H9 (cell line): ENCODE results near the gene SLC19A1. TPM values are rescaled to one million over a fixed set of nuclear protein-coding genes. Genes with fewer than 3 reads are reported as not detected.
A peak's percentile ranks its signal among the peaks of the same experiment; 100 is the strongest.

Source experiments
- DNase-seq: peaks from one replicate; pipeline ENCODE4 v3.0.0-alpha.2; 2017
- H2AFZ ChIP-seq: one replicate; pipeline ENCODE4 v1.6.1; 2013; ENCODE audit warnings: mild to moderate bottlenecking, low read length, control low read depth, moderate library complexity
- H2AK5ac ChIP-seq: 2 replicates; pipeline ENCODE4 v1.6.1; 2013; ENCODE audit warnings: low read length, control low read depth, mixed read lengths; ENCODE audit not compliant: insufficient read length
- H2BK120ac ChIP-seq: one replicate; pipeline ENCODE4 v1.6.1; 2013; ENCODE audit warnings: low read depth, mild to moderate bottlenecking, low read length, control low read depth, inconsistent platforms; ENCODE audit not compliant: poor library complexity, severe bottlenecking
- H2BK12ac ChIP-seq: 2 replicates; pipeline ENCODE4 v1.6.1; 2013; ENCODE audit warnings: low read length, control low read depth, mixed read lengths, low read depth; ENCODE audit not compliant: insufficient read length
- H2BK15ac ChIP-seq: 2 replicates; pipeline ENCODE4 v1.6.1; 2013; ENCODE audit warnings: low read depth, low read length, control low read depth
- H2BK20ac ChIP-seq: one replicate; pipeline ENCODE4 v1.6.1; 2013; ENCODE audit warnings: low read depth, mild to moderate bottlenecking, low read length, control low read depth, inconsistent platforms; ENCODE audit not compliant: poor library complexity, severe bottlenecking
- H2BK5ac ChIP-seq: 2 replicates; pipeline ENCODE4 v1.6.1; 2013; ENCODE audit warnings: low read length, control low read depth, mixed read lengths; ENCODE audit not compliant: insufficient read length
- H3K14ac ChIP-seq: 2 replicates; pipeline ENCODE4 v1.6.1; 2013; ENCODE audit warnings: low read length, control low read depth; ENCODE audit not compliant: insufficient read depth
- H3K18ac ChIP-seq: 2 replicates; pipeline ENCODE4 v1.6.1; 2013; ENCODE audit warnings: low read depth, mild to moderate bottlenecking, mixed read lengths, low read length, control low read depth; ENCODE audit not compliant: insufficient read length
- H3K23ac ChIP-seq: 2 replicates; pipeline ENCODE4 v1.6.1; 2013; ENCODE audit warnings: low read length, control low read depth, mixed read lengths, low read depth; ENCODE audit not compliant: insufficient read length
- H3K23me2 ChIP-seq: 2 replicates; pipeline ENCODE4 v1.6.1; 2013; ENCODE audit warnings: low read depth, mild to moderate bottlenecking, mixed read lengths, low read length, control low read depth; ENCODE audit not compliant: insufficient read length, poor library complexity, severe bottlenecking
- H3K27ac ChIP-seq: 2 replicates; pipeline ENCODE4 v1.5.1; 2013; ENCODE audit warnings: low read length, control low read depth, mixed read lengths, low read depth; ENCODE audit not compliant: insufficient read length
- H3K27me3 ChIP-seq: 2 replicates; pipeline ENCODE4 v1.6.1; 2013; ENCODE audit warnings: low read length, control low read depth, inconsistent platforms; ENCODE audit not compliant: insufficient read depth
- H3K4ac ChIP-seq: 2 replicates; pipeline ENCODE4 v1.6.1; 2013; ENCODE audit warnings: low read depth, mild to moderate bottlenecking, control low read depth, inconsistent platforms, low read length, moderate library complexity
- H3K4me1 ChIP-seq: 2 replicates; pipeline ENCODE4 v1.6.1; 2013; ENCODE audit warnings: low read length, control low read depth, inconsistent platforms; ENCODE audit not compliant: insufficient read depth
- H3K4me2 ChIP-seq: 2 replicates; pipeline ENCODE4 v1.6.1; 2013; ENCODE audit warnings: low read length, control low read depth, mixed read lengths; ENCODE audit not compliant: insufficient read length, insufficient read depth
- H3K56ac ChIP-seq: 2 replicates; pipeline ENCODE4 v1.6.1; 2013; ENCODE audit warnings: low read depth, mild to moderate bottlenecking, mixed read lengths, low read length, control low read depth; ENCODE audit not compliant: insufficient read length
- H3K79me1 ChIP-seq: 2 replicates; pipeline ENCODE4 v1.6.1; 2013; ENCODE audit warnings: low read depth, mild to moderate bottlenecking, moderate library complexity, low read length, control low read depth, inconsistent platforms; ENCODE audit not compliant: insufficient read depth, poor library complexity, severe bottlenecking
- H3K79me2 ChIP-seq: 2 replicates; pipeline ENCODE4 v1.6.1; 2013; ENCODE audit warnings: low read length, control low read depth, inconsistent platforms; ENCODE audit not compliant: insufficient read depth
- H3K9ac ChIP-seq: 2 replicates; pipeline ENCODE4 v1.6.1; 2013; ENCODE audit warnings: low read length, control low read depth, mixed read lengths; ENCODE audit not compliant: insufficient read length; ENCODE audit errors: extremely low read depth
- H3K9me3 ChIP-seq: one replicate; pipeline ENCODE4 v1.6.1; 2013; ENCODE audit warnings: low read depth, low read length, inconsistent platforms; ENCODE audit not compliant: control insufficient read depth
- H3T11ph ChIP-seq: one replicate; pipeline ENCODE4 v1.6.1; 2013; ENCODE audit warnings: mild to moderate bottlenecking, low read length, control low read depth, inconsistent platforms
- H4K20me1 ChIP-seq: one replicate; pipeline ENCODE4 v1.6.1; 2013; ENCODE audit not compliant: control insufficient read depth, insufficient read length, insufficient read depth
- H4K5ac ChIP-seq: 2 replicates; pipeline ENCODE4 v1.6.1; 2013; ENCODE audit warnings: low read depth, mild to moderate bottlenecking, mixed read lengths, low read length, control low read depth; ENCODE audit not compliant: insufficient read length
- H4K8ac ChIP-seq: replicated peaks from 2 replicates; pipeline ENCODE4 v1.6.1; 2013; ENCODE audit warnings: low read length, control low read depth, mixed read lengths, low read depth; ENCODE audit not compliant: insufficient read length
- H4K91ac ChIP-seq: 2 replicates; pipeline ENCODE4 v1.6.1; 2013; ENCODE audit warnings: low read depth, mild to moderate bottlenecking, moderate library complexity, mixed read lengths, low read length, control low read depth; ENCODE audit not compliant: insufficient read length
- H3K27ac Mint-ChIP-seq, 3 experiments: 2 replicates in 2 of 3; 3 replicates in 1 of 3; pipeline ENCODE4 v1.8.0; 2020 to 2021; ENCODE audit warnings: mixed read lengths in 3 of 3, mild to moderate bottlenecking in 1 of 3, moderate library complexity in 1 of 3
- H3K27me3 Mint-ChIP-seq: 2 replicates; pipeline ENCODE4 v1.8.0; 2021; ENCODE audit warnings: low read depth, mild to moderate bottlenecking, moderate library complexity, mixed read lengths
- H3K36me3 Mint-ChIP-seq, 3 experiments: 2 replicates in 2 of 3; 3 replicates in 1 of 3; pipeline ENCODE4 v1.8.0; 2020 to 2021; ENCODE audit warnings: low read depth in 3 of 3, mixed read lengths in 3 of 3; ENCODE audit not compliant: insufficient read depth in 1 of 3
- H3K4me1 Mint-ChIP-seq, 2 experiments: 2 replicates each; pipeline ENCODE4 v1.8.0; 2020; ENCODE audit warnings: mixed read lengths in 2 of 2
- H3K4me3 Mint-ChIP-seq, 2 experiments: 2 replicates in 1 of 2; 3 replicates in 1 of 2; pipeline ENCODE4 v1.8.0; 2020 to 2021; ENCODE audit warnings: mild to moderate bottlenecking in 2 of 2, mixed read lengths in 2 of 2, moderate library complexity in 1 of 2
- H3K9me3 Mint-ChIP-seq, 2 experiments: 2 replicates in 1 of 2; 3 replicates in 1 of 2; pipeline ENCODE4 v1.8.0; 2020; ENCODE audit warnings: mild to moderate bottlenecking in 2 of 2, mixed read lengths in 2 of 2, moderate library complexity in 1 of 2
- WGBS: extraction: QIAGEN DNeasy Blood & Tissue Kit; methylation state at CpG from one replicate; pipeline ENCODE4 v1.1.7; 2013; ENCODE audit warnings: missing lambda C conversion rate, low lambda C conversion rate, mixed read lengths; ENCODE audit not compliant: insufficient read length; ENCODE audit errors: extremely low coverage; 5-methylcytosine and 5-hydroxymethylcytosine counted together
- total RNA-seq: library from RNA; stranded (reverse); gene quantifications from 2 replicates; pipeline ENCODE4 v1.2.1, GENCODE V29; 2021
- TF ChIP-seq, protein P1 (sequence below): fragments of 200-600 bp; sonication (generic); conservative IDR thresholded peaks from 3 replicates; pipeline ENCODE4 v1.8.0; 2021; ENCODE audit warnings: antibody characterized with exemption, mild to moderate bottlenecking

SLC19A1 gene
- total RNA-seq, 1 experiment from 2014 or later = 32.4 TPM

DNA sequence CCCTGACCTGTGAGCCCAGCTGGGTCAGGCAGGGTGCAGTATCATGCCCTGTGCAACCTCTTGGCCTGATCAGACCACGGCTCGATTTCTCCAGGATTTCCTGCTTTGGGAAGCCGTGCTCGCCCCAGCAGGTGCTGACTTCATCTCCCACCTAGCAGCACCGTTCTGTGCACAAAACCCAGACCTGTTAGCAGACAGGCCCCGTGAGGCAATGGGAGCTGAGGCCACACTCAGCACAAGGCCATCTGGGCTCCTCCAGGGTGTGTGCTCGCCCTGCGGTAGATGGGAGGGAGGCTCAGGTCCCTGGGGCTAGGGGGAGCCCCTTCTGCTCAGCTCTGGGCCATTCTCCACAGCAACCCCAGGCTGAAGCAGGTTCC lies 29.6 kb downstream of the SLC19A1 start:
- no peak overlapping the region for H3K4ac ChIP-seq
- no peak overlapping the region for H4K5ac ChIP-seq
- Mint-ChIP-seq H3K4me3 (no peak overlapping the region), H3K4me1 (peaks cover 0 to 4% of the 10 kb centered on the region in 2 experiments; a peak in 1 of 4 replicates), H3K27ac (peak overlapping the region in 1 of 3 experiments; percentile 85; a peak in 3 of 7 replicates), H3K9me3 (no peaks in the 10 kb centered on the region), H3K27me3 (peaks cover 3% of the 10 kb centered on the region; the same call in 1 of the 2 replicates), H3K36me3 (peaks cover 0 to 41% (median 40%) of the 10 kb centered on the region in 3 experiments; a peak in 6 of 7 replicates)
- H2BK20ac ChIP-seq = no peak overlapping the region
- no peak overlapping the region for H4K91ac ChIP-seq
- H3K18ac ChIP-seq = no peak overlapping the region
- TF ChIP-seq, protein P1, sequence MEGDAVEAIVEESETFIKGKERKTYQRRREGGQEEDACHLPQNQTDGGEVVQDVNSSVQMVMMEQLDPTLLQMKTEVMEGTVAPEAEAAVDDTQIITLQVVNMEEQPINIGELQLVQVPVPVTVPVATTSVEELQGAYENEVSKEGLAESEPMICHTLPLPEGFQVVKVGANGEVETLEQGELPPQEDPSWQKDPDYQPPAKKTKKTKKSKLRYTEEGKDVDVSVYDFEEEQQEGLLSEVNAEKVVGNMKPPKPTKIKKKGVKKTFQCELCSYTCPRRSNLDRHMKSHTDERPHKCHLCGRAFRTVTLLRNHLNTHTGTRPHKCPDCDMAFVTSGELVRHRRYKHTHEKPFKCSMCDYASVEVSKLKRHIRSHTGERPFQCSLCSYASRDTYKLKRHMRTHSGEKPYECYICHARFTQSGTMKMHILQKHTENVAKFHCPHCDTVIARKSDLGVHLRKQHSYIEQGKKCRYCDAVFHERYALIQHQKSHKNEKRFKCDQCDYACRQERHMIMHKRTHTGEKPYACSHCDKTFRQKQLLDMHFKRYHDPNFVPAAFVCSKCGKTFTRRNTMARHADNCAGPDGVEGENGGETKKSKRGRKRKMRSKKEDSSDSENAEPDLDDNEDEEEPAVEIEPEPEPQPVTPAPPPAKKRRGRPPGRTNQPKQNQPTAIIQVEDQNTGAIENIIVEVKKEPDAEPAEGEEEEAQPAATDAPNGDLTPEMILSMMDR = no peak
- H3K4me1 ChIP-seq = no peaks in the 10 kb centered on the region
- no CpG with 5 or more reads among the region's 8 CpGs for WGBS
- no peak overlapping the region for H2AK5ac ChIP-seq
- no peak overlapping the region for H3K23ac ChIP-seq
- no peak overlapping the region for H3T11ph ChIP-seq
- DNase-seq = no peak
- H3K27me3 ChIP-seq = no peaks in the 10 kb centered on the region
- H2BK12ac ChIP-seq = no peak overlapping the region
- no peak overlapping the region for H2BK15ac ChIP-seq
- no peak overlapping the region for H3K14ac ChIP-seq
- no peak overlapping the region for H2AFZ ChIP-seq
- no peaks in the 10 kb centered on the region for H3K79me1 ChIP-seq
- no peaks in the 10 kb centered on the region for H3K9me3 ChIP-seq
- H4K8ac ChIP-seq = no peak overlapping the region
- H4K20me1 ChIP-seq = no peaks in the 10 kb centered on the region
- no peak overlapping the region for H3K27ac ChIP-seq
- H3K9ac ChIP-seq = no peak overlapping the region
- no peak overlapping the region for H3K56ac ChIP-seq
- H2BK120ac ChIP-seq = no peak overlapping the region
- no peaks in the 10 kb centered on the region for H3K23me2 ChIP-seq
- H3K4me2 ChIP-seq = no peak overlapping the region
- H3K79me2 ChIP-seq = no peaks in the 10 kb centered on the region
- no peak overlapping the region for H2BK5ac ChIP-seq
